Endometrium (tissue), 2 donors: ENCODE data around the gene ACOD1.

Source experiments
- FAIRE-seq: peaks from 2 replicates; lab custom pipeline; 2012; peaks lifted over from hg19 to GRCh38; lab: Jason Lieb, UNC
- donor health status: control.
- donor health status: control.

ACOD1 gene

GRCh38 chr13:76992548-76993001 lies 44.3 kb downstream of the ACOD1 start:
- FAIRE-seq: no peak

DNA sequence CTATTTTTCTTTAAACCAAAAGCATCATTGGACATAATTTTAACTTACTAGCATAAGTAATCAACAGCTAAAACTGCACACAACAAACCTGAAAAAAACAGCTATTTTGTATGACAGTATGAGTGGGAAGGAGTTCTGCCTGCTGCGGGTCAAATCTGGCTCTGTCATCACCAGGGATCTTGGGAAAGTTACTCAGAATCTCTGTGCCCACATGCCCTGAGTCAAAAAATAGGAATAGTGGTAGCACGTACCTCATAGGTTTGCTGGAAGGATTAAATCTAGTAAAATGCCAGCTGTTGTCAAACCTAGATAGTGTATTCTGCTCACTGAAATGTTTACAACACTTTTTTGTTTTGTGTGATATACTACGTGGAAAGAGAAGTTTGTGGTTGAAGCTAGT lies 44.7 kb downstream of the ACOD1 start:
- no peak for FAIRE-seq

DNA sequence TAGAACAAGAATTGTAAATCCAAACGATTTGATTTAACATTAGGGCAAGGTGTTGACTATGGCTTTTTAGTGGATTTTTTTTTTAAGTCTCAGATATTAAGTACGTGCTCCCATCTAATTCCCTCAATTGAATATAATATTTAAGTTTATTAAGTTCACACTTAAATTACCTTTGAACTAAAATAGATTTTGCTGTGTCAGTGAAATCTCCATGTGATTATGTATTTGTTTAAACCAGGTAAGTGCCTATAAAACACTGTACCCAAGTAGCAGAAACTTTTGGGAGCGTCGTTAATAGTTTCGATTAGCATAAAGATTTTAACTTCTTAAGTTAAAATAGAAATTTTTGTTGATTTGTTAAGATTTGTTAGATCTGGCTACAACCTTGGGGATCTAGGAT lies 45.2 kb downstream of the ACOD1 start:
- no peak for FAIRE-seq

- no peak for FAIRE-seq
These were observed 46.0 kb downstream of the ACOD1 start for GRCh38 chr13:76994281-76994680.

DNA sequence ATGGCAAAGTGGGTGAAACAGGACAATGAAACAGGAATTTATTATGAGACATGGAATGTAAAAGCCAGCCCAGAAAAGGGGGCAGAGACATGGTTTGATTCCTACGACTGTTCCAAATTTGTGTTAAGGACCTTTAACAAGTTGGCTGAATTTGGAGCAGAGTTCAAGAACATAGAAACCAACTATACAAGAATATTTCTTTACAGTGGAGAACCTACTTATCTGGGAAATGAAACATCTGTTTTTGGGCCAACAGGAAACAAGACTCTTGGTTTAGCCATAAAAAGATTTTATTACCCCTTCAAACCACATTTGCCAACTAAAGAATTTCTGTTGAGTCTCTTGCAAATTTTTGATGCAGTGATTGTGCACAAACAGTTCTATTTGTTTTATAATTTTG lies 52.2 kb downstream of the ACOD1 start:
- FAIRE-seq: no peak

GRCh38 chr13:77001540-77001939 lies 53.2 kb downstream of the ACOD1 start:
- FAIRE-seq: no peak

DNA sequence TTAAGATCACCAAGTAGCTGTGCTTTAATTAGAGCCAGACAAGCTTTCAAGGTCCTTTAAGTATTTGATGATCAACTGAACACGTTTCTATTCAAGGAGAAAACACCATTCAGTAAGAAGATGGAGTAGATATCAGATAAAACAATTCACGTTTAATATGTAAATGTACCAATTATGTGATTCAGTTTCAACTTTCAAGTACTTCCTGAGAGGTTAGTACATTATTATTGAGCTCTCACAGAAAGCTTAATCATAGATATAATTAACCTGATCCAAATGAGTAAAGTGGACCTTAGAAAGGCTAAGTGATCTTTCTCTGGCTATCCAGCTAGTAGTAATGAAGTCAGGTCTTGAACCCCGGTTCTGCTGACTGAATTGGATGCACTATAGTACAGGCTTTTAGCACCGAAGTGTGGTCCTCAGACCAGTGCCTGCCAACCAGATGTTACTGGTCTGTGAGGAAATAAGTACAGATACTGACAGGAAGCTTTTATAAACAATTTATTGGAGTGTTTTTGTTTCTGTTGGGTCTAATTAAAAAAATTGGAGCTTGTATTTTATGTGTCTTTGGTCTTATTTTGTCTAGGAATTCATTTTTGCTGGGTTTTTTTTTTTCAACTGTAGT lies 53.8 kb downstream of the ACOD1 start:
- FAIRE-seq: no peak

DNA sequence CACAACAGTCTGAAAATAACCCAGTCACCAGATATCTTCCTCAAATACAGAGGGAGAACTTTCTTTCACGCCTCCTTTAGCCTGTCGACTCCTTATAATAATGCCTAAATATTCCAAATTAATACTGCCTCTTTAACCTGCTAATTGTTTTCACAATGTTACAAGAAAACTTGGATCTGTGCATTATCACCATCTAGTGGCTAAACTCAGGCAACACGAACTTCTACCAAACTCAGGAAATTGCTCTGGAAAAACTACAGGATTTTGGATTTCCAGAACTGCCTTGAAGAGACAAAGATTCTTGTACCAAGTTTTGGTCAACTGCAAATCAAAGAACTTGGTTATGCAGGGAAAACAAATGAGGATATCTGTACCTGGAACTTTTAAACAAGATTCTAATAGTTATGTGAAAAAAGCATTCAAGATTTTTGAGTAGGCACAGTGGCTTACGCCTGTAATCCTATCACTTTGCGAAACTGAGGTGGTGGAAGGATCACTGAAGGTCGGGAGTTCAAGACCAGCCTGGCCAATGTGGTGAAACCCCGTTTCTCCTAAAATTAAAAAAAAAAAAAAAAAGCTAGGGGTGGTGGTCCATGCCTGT lies 54.4 kb downstream of the ACOD1 start:
- peak; percentile 77 for FAIRE-seq
